ENCODE measurements around the gene HOXD13. TPM values are rescaled to one million over a fixed set of nuclear protein-coding genes. Genes with fewer than 3 reads are reported as not detected.

HOXD13 gene
- total and polyA plus RNA-seq, 2 of the 8 experiments (the other 6 are each of a cell fraction or from before 2014, with no cell fraction given), result not detected

GRCh38 chr2:176079285-176079830, 13.2 kb upstream of the HOXD13 start:
- FAIRE-seq, result no peak
- Histone ChIP-seq H3K4ac (replicated peaks; ENCODE audit: insufficient read length, low read depth, low read length) (no peak overlapping the region), H2BK5ac (ENCODE audit: low read depth, low read length) (no peak overlapping the region), H3K79me1 (ENCODE audit: low read depth, low read length) (no peaks in the 10 kb centered on the region), H4K5ac (ENCODE audit: insufficient read length, low read depth, low read length) (no peak overlapping the region), H2BK20ac (ENCODE audit: low read length) (no peak overlapping the region), H2AFZ (ENCODE audit: low read length) (no peak overlapping the region), H4K20me1 (replicated peaks in 1 of 2; ENCODE audit: control insufficient read depth in 1 of 2, insufficient read depth in 2 of 2, low read length in 2 of 2) (peaks cover 12 to 17% of the 10 kb centered on the region in 2 experiments), H3K9me3 (ENCODE audit: insufficient read depth in 2 of 2, low read depth in 1 of 2, low read length in 1 of 2) (no peaks in the 10 kb centered on the region; a peak in 1 of 4 replicates), H3K56ac (replicated peaks; ENCODE audit: insufficient read length, low read depth, low read length) (no peak overlapping the region), H3K4me2 (ENCODE audit: insufficient read depth in 1 of 2, low read depth in 2 of 2, low read length in 2 of 2) (peak overlapping the region; percentile 67 to 83), H4K91ac (replicated peaks; ENCODE audit: insufficient read length, low read length) (no peak overlapping the region), H3K4me3 (ENCODE audit: extremely low read depth in 1 of 4, insufficient read depth in 2 of 4, low read depth in 3 of 4, low read length in 4 of 4) (peak overlapping the region; percentile 4 to 52 (median 26); a peak in 6 of 8 replicates), H3K23me2 (ENCODE audit: low read depth, low read length) (peaks cover 6% of the 10 kb centered on the region; the same call in 1 of the 2 replicates), H3K23ac (ENCODE audit: insufficient read length) (no peak overlapping the region), H2BK120ac (replicated peaks; ENCODE audit: low read depth, low read length) (no peak overlapping the region), H3K79me2 (ENCODE audit: control insufficient read depth in 1 of 2, insufficient read depth in 2 of 2, low read length in 2 of 2) (no peaks in the 10 kb centered on the region), H2BK15ac (ENCODE audit: low read length) (peak overlapping the region; percentile 67; the same call in 1 of the 2 replicates), H3K4me1 (replicated peaks in 1 of 4; ENCODE audit: control insufficient read depth in 3 of 4, insufficient read depth in 4 of 4, low read length in 3 of 4) (peaks cover 0 to 29% (median 11%) of the 10 kb centered on the region in 4 experiments; a peak in 5 of 7 replicates), H2AK5ac (ENCODE audit: low read depth, low read length) (no peak overlapping the region), H3K27me3 (replicated peaks in 1 of 4; ENCODE audit: control insufficient read depth in 3 of 4, extremely low read depth in 1 of 4, insufficient read depth in 3 of 4, low read length in 3 of 4) (peaks cover 85 to 98% (median 92%) of the 10 kb centered on the region in 4 experiments), H3K18ac (ENCODE audit: extremely low read depth, low read length) (no peak overlapping the region), H2BK12ac (ENCODE audit: low read depth, low read length) (no peak overlapping the region; the same call in 1 of the 2 replicates), H4K8ac (ENCODE audit: extremely low read depth, insufficient read depth, low read length) (peak overlapping the region; percentile 81; the same call in 1 of the 2 replicates), H3K36me3 (ENCODE audit: control insufficient read depth in 2 of 4, insufficient read depth in 4 of 4, low read length in 3 of 4) (peaks cover 0 to 5% (median 0%) of the 10 kb centered on the region in 4 experiments; a peak in 1 of 8 replicates), H3K27ac (ENCODE audit: low read depth, low read length) (no peak overlapping the region), H3K14ac (ENCODE audit: insufficient read length) (no peak overlapping the region), H3K9ac (replicated peaks in 1 of 4; ENCODE audit: extremely low read depth in 1 of 4, low read depth in 3 of 4, low read length in 3 of 4) (no peak overlapping the region)
- 2% methylated on average over 30 of the region's 30 CpGs; no CpG with 5 or more reads in 1 of the 2 experiments for WGBS, 2 experiments (ENCODE audit: extremely low coverage in 1 of 2, insufficient coverage in 1 of 2, insufficient read length in 1 of 2, insufficient replicate concordance in 2 of 2, low coverage in 1 of 2, low lambda C conversion rate in 2 of 2, missing lambda C conversion rate in 1 of 2)
- ChIA-PET CTCF (ENCODE audit: partially characterized antibody) (interaction anchor here (0.6 to 7.8 kb wide), 31 partner anchors 8 to 1481 kb away, joined by 3 to 130 read pairs (median 4); partner anchors contain the start of genes HOXD12 and LNPK), POLR2A (ENCODE audit: partially characterized antibody) (interaction anchor here (0.6 to 2.5 kb wide), 2 partner anchors 18 to 34 kb away, joined by 3 to 8 read pairs; no protein-coding TSS in a partner anchor)
- DNase-seq (ENCODE audit: low read depth in 1 of 2, low spot score in 2 of 2), result peak in 1 of 2 experiments; percentile 63
- no peak for TF ChIP-seq TAF1 (IDR thresholded peaks at IDR 0.05; ENCODE audit: low read depth, low read length)
- no peak for TF ChIP-seq MAFK (IDR thresholded peaks at IDR 0.05; ENCODE audit: low read depth, low read length)
- no peak for TF ChIP-seq FOSL1 (IDR thresholded peaks at IDR 0.05; ENCODE audit: insufficient read depth, low read depth, low read length)
- TF ChIP-seq SAP30 (IDR thresholded peaks at IDR 0.05; ENCODE audit: insufficient read depth, insufficient replicate concordance, low read length), result no peak
- no peak for TF ChIP-seq ATF2 (IDR thresholded peaks at IDR 0.05; ENCODE audit: low read length)
- TF ChIP-seq SUZ12 (IDR thresholded peaks at IDR 0.05; ENCODE audit: low read length), result peak; percentile 85
- no peak for TF ChIP-seq SP2 (IDR thresholded peaks at IDR 0.05; ENCODE audit: low read length)
- TF ChIP-seq BRCA1 (IDR thresholded peaks at IDR 0.05; ENCODE audit: low read depth, low read length), result no peak
- TF ChIP-seq CEBPB (IDR thresholded peaks at IDR 0.05; ENCODE audit: low read depth, low read length), result no peak
- TF ChIP-seq SRF (IDR thresholded peaks at IDR 0.05; ENCODE audit: low read depth, low read length), result no peak
- no peak for TF ChIP-seq TEAD4 (IDR thresholded peaks at IDR 0.05; ENCODE audit: low read depth, low read length)

Data from H1 (cell line).